HK-2 (cell line): Measurements from ENCODE around the gene ALB.
"Not testable (repeated sequence)": the region's sequence is repeated elsewhere in the genome, so short reads cannot be mapped to it uniquely, and the experiment has no call there.

Experiments used
- DNase-seq: peaks from one replicate; pipeline ENCODE4 v3.0.0-alpha.2; 2018; ENCODE audit not compliant: unreplicated experiment

The ALB gene

GRCh38 chr4:73404042-73404441 is at the start of gene ALB:
TSS of gene ALB (plus strand) at chr4:73404287. CDS start at chr4:73404328, 41 bp downstream.
- DNase-seq = no peak

- not testable (repeated sequence) for DNase-seq
Measured at GRCh38 chr4:73357174-73357573, 46.9 kb upstream of the ALB start.

- DNase-seq = not testable (repeated sequence)
Measured at GRCh38 chr4:73369506-73370199, 34.4 kb upstream of the ALB start.

- no peak for DNase-seq
Measured at GRCh38 chr4:73375328-73375741, 28.8 kb upstream of the ALB start.

- no peak for DNase-seq
Measured at GRCh38 chr4:73376251-73376650, 27.8 kb upstream of the ALB start.

- no peak for DNase-seq
Measured at GRCh38 chr4:73376976-73377375, 27.1 kb upstream of the ALB start.

GRCh38 chr4:73378887-73379286 is 25.2 kb upstream of the ALB start:
- no peak for DNase-seq

GRCh38 chr4:73379946-73380345 is 24.1 kb upstream of the ALB start:
- no peak for DNase-seq

GRCh38 chr4:73381214-73381613 is 22.9 kb upstream of the ALB start:
- no peak for DNase-seq

GRCh38 chr4:73383452-73383851 is 20.6 kb upstream of the ALB start:
- DNase-seq = no peak

GRCh38 chr4:73387552-73387951 is 16.5 kb upstream of the ALB start:
- DNase-seq = no peak

- no peak for DNase-seq
Measured at GRCh38 chr4:73388887-73389286, 15.2 kb upstream of the ALB start.

GRCh38 chr4:73389663-73390062 is 14.4 kb upstream of the ALB start:
- DNase-seq = not testable (repeated sequence)

- DNase-seq = no peak
Measured at GRCh38 chr4:73391774-73392173, 12.3 kb upstream of the ALB start.

- no peak for DNase-seq
Measured at GRCh38 chr4:73392936-73393335, 11.2 kb upstream of the ALB start.

GRCh38 chr4:73396304-73396703 is 7.8 kb upstream of the ALB start:
- DNase-seq = no peak

GRCh38 chr4:73396993-73397972 is 6.8 kb upstream of the ALB start:
- no peak for DNase-seq

GRCh38 chr4:73401412-73401811 is 2.7 kb upstream of the ALB start:
- no peak for DNase-seq

GRCh38 chr4:73404457-73404856 is 370 bp downstream of the ALB start:
- DNase-seq = no peak

- DNase-seq = no peak
Measured at GRCh38 chr4:73405138-73405537, 1.1 kb downstream of the ALB start.

- no peak for DNase-seq
Measured at GRCh38 chr4:73406548-73406875, 2.4 kb downstream of the ALB start.

- DNase-seq = no peak
Measured at GRCh38 chr4:73407227-73407673, 3.2 kb downstream of the ALB start.
